MCF 10A (cell line): Measurements from ENCODE around the gene LCE1A. TPM values are rescaled to one million over a fixed set of nuclear protein-coding genes. Genes with fewer than 3 reads are reported as not detected.

ENCODE experiments used
- BruUV-seq: library from RNA; stranded (reverse); fragments of 400-500 nt; replicated peaks from 2 replicates; lab custom pipeline; 2021; lab: Mats Ljungman, UMichigan
- CTCF ChIA-PET: fragments of 300-600 bp; sonication (Branson Sonifier 250); formaldehyde crosslinking; extraction: SDS; loops from one replicate; lab custom pipeline; 2021; ENCODE audit warnings: antibody characterized with exemption, inconsistent platforms; lab: Yijun Ruan, JAX
- POLR2A ChIA-PET: fragments of 300-600, 350-650 bp; sonication (Branson Sonifier 250); formaldehyde crosslinking; extraction: SDS; loops from one replicate; lab custom pipeline; 2020; ENCODE audit warnings: antibody characterized with exemption, inconsistent platforms; lab: Yijun Ruan, JAX
- DNase-seq: peaks from one replicate; pipeline ENCODE4 v3.0.0-alpha.2; 2018; ENCODE audit not compliant: unreplicated experiment
- H3K27ac Mint-ChIP-seq: one replicate; pipeline ENCODE4 v1.8.0; 2022; ENCODE audit warnings: mild to moderate bottlenecking, low read depth, mixed read lengths; ENCODE audit not compliant: unreplicated experiment
- H3K27me3 Mint-ChIP-seq: one replicate; pipeline ENCODE4 v1.8.0; 2022; ENCODE audit warnings: mixed read lengths; ENCODE audit not compliant: insufficient read depth, unreplicated experiment
- H3K36me3 Mint-ChIP-seq: one replicate; pipeline ENCODE4 v1.8.0; 2022; ENCODE audit warnings: mild to moderate bottlenecking, moderate library complexity, mixed read lengths; ENCODE audit not compliant: insufficient read depth, unreplicated experiment
- H3K4me1 Mint-ChIP-seq: one replicate; pipeline ENCODE4 v1.8.0; 2022; ENCODE audit warnings: mixed read lengths; ENCODE audit not compliant: insufficient read depth, unreplicated experiment
- H3K4me3 Mint-ChIP-seq: one replicate; pipeline ENCODE4 v1.8.0; 2022; ENCODE audit warnings: mild to moderate bottlenecking, moderate library complexity, mixed read lengths; ENCODE audit not compliant: unreplicated experiment
- H3K9me3 Mint-ChIP-seq: one replicate; pipeline ENCODE4 v1.8.0; 2022; ENCODE audit warnings: mixed read lengths; ENCODE audit not compliant: unreplicated experiment
- CTCF ChIP-seq: fragments of 200-600 bp; IDR thresholded peaks from one replicate; pipeline ENCODE4 v1.8.0; 2022; ENCODE audit warnings: antibody characterized with exemption, mild to moderate bottlenecking; ENCODE audit not compliant: unreplicated experiment
- intact Hi-C: fragments of 100-400 bp; cut with micrococcal nuclease; formaldehyde crosslinking; loops from 2 replicates; pipeline ENCODE4 v1.14.1; 2022
- total RNA-seq: library from RNA; stranded (reverse); gene quantifications from 2 replicates; pipeline ENCODE4 v1.2.3, GENCODE V29; 2022

Gene LCE1A
- total RNA-seq, 1 experiment from 2014 or later: not detected

- Mint-ChIP-seq H3K27ac (peak overlapping the region; percentile 31), H3K36me3 (no peaks in the 10 kb centered on the region), H3K4me3 (peak overlapping the region; percentile 30), H3K4me1 (peaks cover 24% of the 10 kb centered on the region), H3K9me3 (no peaks in the 10 kb centered on the region), H3K27me3 (no peaks in the 10 kb centered on the region)
- DNase-seq: peak; percentile 84
- ChIA-PET CTCF (interaction anchor here (0.6 to 1.5 kb wide), 3 partner anchors 24 to 168 kb away, joined by 3 to 5 read pairs (median 3); no protein-coding TSS in a partner anchor), POLR2A (interaction anchor here (1.0 to 1.8 kb wide), 3 partner anchors 8 to 31 kb away, joined by 3 to 7 read pairs (median 3); partner anchors contain the start of gene LCE1E)
- no TSS peak for BruUV-seq
- no peak for TF ChIP-seq CTCF
- intact Hi-C loops: no loop called here
Measured at GRCh38 chr1:152811050-152811449, 16.2 kb upstream of the LCE1A start.

- H3K27me3 Mint-ChIP-seq: no peaks in the 10 kb centered on the region
- intact Hi-C loops: no loop called here
- H3K4me1 Mint-ChIP-seq: peaks cover 18% of the 10 kb centered on the region
- ChIA-PET POLR2A (interaction anchor here (1.1 to 1.8 kb wide), 3 partner anchors 15 to 31 kb away, joined by 3 to 7 read pairs (median 3); partner anchors contain the start of gene LCE1E), CTCF (interaction anchor here (0.5 to 1.5 kb wide), 5 partner anchors 25 to 412 kb away, joined by 3 to 6 read pairs (median 3); no protein-coding TSS in a partner anchor)
- peak within 1 kb of the TSS; percentile 31 for H3K27ac Mint-ChIP-seq
- no peaks in the 10 kb centered on the region for H3K36me3 Mint-ChIP-seq
- H3K4me3 Mint-ChIP-seq: peak within 1 kb of the TSS; percentile 30
- TF ChIP-seq CTCF: no peak
- H3K9me3 Mint-ChIP-seq: no peaks in the 10 kb centered on the region
- BruUV-seq: TSS peak; percentile 87
- DNase-seq: no peak
Measured at GRCh38 chr1:152811671-152812070, 15.6 kb upstream of the LCE1A start, which contains the start of gene LCE1B. Gene LCE1B (plus strand): TSS chr1:152811971. CDS start chr1:152812447, 476 bp downstream.

GRCh38 chr1:152817309-152817708 is 10.0 kb upstream of the LCE1A start:
- Mint-ChIP-seq H3K27me3 (no peaks in the 10 kb centered on the region), H3K9me3 (no peaks in the 10 kb centered on the region), H3K4me1 (peaks cover 7% of the 10 kb centered on the region), H3K27ac (no peak overlapping the region), H3K36me3 (no peaks in the 10 kb centered on the region), H3K4me3 (no peak overlapping the region)
- no TSS peak for BruUV-seq
- TF ChIP-seq CTCF: no peak
- ChIA-PET CTCF (interaction anchor here (0.7 to 1.1 kb wide), 3 partner anchors 26 to 53 kb away, joined by 3 read pairs; no protein-coding TSS in a partner anchor), POLR2A (interaction anchor here (0.6 to 1.5 kb wide), 4 partner anchors 9 to 191 kb away, joined by 3 to 5 read pairs (median 3); no protein-coding TSS in a partner anchor)
- intact Hi-C loops: no loop called here
- DNase-seq: peak; percentile 38

GRCh38 chr1:152823294-152823693 is 4.0 kb upstream of the LCE1A start:
- Mint-ChIP-seq H3K4me1 (no peaks in the 10 kb centered on the region), H3K9me3 (no peaks in the 10 kb centered on the region), H3K27me3 (peaks cover 10% of the 10 kb centered on the region), H3K36me3 (no peaks in the 10 kb centered on the region), H3K27ac (no peak overlapping the region), H3K4me3 (no peak overlapping the region)
- TF ChIP-seq CTCF: no peak
- ChIA-PET CTCF (no interaction called here), POLR2A (no interaction called here)
- no peak for DNase-seq
- no TSS peak for BruUV-seq
- intact Hi-C loops: no loop called here
